K562 (cell line): Measurements from ENCODE around the gene FRRS1. TPM values are rescaled to one million over a fixed set of nuclear protein-coding genes. Genes with fewer than 3 reads are reported as not detected.
A peak's percentile ranks its signal among the peaks of the same experiment; 100 is the strongest.

Experiments used
- ATAC-seq: fragments of 200-7000 bp; cut with Tn5 transposase; 3 replicates; pipeline ENCODE4 v1.9.1; 2020; ENCODE audit warnings: moderate library complexity
- BruUV-seq: library from RNA; stranded (reverse); fragments of 400-500 nt; replicated peaks from 2 replicates; lab custom pipeline; 2021; lab: Mats Ljungman, UMichigan
- CTCF ChIA-PET: fragments of 300-600 bp; formaldehyde crosslinking; extraction: SDS; loops from one replicate; lab custom pipeline; 2021; ENCODE audit warnings: low intra/inter-chr PET ratio; lab: Yijun Ruan, JAX
- POLR2A ChIA-PET: fragments of 300-600, 350-650 bp; sonication (Branson Sonifier 250); formaldehyde crosslinking; extraction: SDS; loops from one replicate; lab custom pipeline; 2021; ENCODE audit warnings: antibody characterized with exemption, inconsistent platforms; lab: Yijun Ruan, JAX
- DNase-seq, 4 experiments: peaks; one replicate each; pipeline versions ENCODE4 v3.0.0 to v3.0.0-alpha.2; 2011 to 2018; ENCODE audit warnings: low spot score in 3 of 4, mixed read lengths in 3 of 4; ENCODE audit errors: extremely low read depth in 1 of 4
- FAIRE-seq: peaks from 2 replicates; lab custom pipeline; 2011; peaks lifted over from hg19 to GRCh38; lab: Jason Lieb, UNC
- H2AFZ ChIP-seq: 2 replicates; pipeline ENCODE4 v1.6.0; 2011; ENCODE audit warnings: low read depth, low read length, control low read depth, inconsistent platforms
- H3K27ac ChIP-seq: fragments of 200-600 bp; 3 replicates; pipeline ENCODE4 v1.8.0; 2011; ENCODE audit warnings: low read depth, mild to moderate bottlenecking, control low read depth, inconsistent platforms, low read length, moderate library complexity, mixed read lengths; ENCODE audit errors: extremely low read depth
- H3K27me3 ChIP-seq, 2 experiments: fragments of 300-600 bp in 1 of 2; 2 replicates in 1 of 2; 3 replicates in 1 of 2; pipeline versions ENCODE4 v1.6.0 to v1.8.0; 2011; ENCODE audit warnings: inconsistent platforms in 2 of 2, low read length in 2 of 2, mild to moderate bottlenecking in 1 of 2, mixed read lengths in 1 of 2, moderate library complexity in 1 of 2; ENCODE audit not compliant: control insufficient read depth in 2 of 2, insufficient read depth in 2 of 2
- H3K36me3 ChIP-seq: fragments of 300-600 bp; 3 replicates; pipeline ENCODE4 v1.8.0; 2011; ENCODE audit warnings: mild to moderate bottlenecking, low read length, inconsistent platforms; ENCODE audit not compliant: control insufficient read depth, insufficient read depth
- H3K4me1 ChIP-seq, 2 experiments: fragments of 200-600 bp in 1 of 2; replicated peaks in 1 of 2; 2 replicates in 1 of 2; 3 replicates in 1 of 2; pipeline versions ENCODE4 v1.5.1 to v1.8.0; 2011; ENCODE audit warnings: inconsistent platforms in 2 of 2, low read length in 2 of 2, mild to moderate bottlenecking in 1 of 2, mixed read lengths in 1 of 2, moderate library complexity in 1 of 2; ENCODE audit not compliant: control insufficient read depth in 2 of 2, insufficient read depth in 2 of 2
- H3K4me2 ChIP-seq: 2 replicates; pipeline ENCODE4 v1.6.1; 2011; ENCODE audit warnings: low read length, control low read depth, inconsistent platforms, mixed read lengths; ENCODE audit not compliant: insufficient read depth
- H3K4me3 ChIP-seq: fragments of 200-600 bp; sonication (generic), shearing (Covaris generic); 2 replicates; pipeline ENCODE4 v1.5.1; 2016; ENCODE audit warnings: control low read depth, inconsistent platforms
- H3K79me2 ChIP-seq: fragments of 200-600 bp; 3 replicates; pipeline ENCODE4 v1.8.0; 2011; ENCODE audit warnings: low read length, inconsistent platforms; ENCODE audit not compliant: control insufficient read depth, insufficient read depth
- H3K9ac ChIP-seq, 2 experiments: 2 replicates each; pipeline versions ENCODE4 v1.6.0 to v1.6.1; 2011; ENCODE audit warnings: low read depth in 2 of 2, low read length in 2 of 2, control low read depth in 1 of 2, inconsistent platforms in 1 of 2, mild to moderate bottlenecking in 1 of 2, mixed read lengths in 1 of 2; ENCODE audit not compliant: insufficient read depth in 1 of 2
- H3K9me1 ChIP-seq: one replicate; pipeline ENCODE4 v1.6.0; 2011; ENCODE audit warnings: inconsistent platforms, mild to moderate bottlenecking, low read length, moderate library complexity; ENCODE audit not compliant: control insufficient read depth, insufficient read depth
- H3K9me3 ChIP-seq: replicated peaks from 2 replicates; pipeline ENCODE4 v1.5.1; 2011; ENCODE audit warnings: low read depth, low read length, inconsistent platforms; ENCODE audit not compliant: control insufficient read depth, insufficient read depth
- H4K20me1 ChIP-seq: replicated peaks from 2 replicates; pipeline ENCODE4 v1.6.1; 2011; ENCODE audit warnings: low read length, inconsistent platforms, mixed read lengths; ENCODE audit not compliant: control insufficient read depth, insufficient read depth
- CEBPB ChIP-seq: fragments of 450-650 bp; IDR thresholded peaks from 2 replicates; pipeline ENCODE4 v1.6.1; 2016; ENCODE audit warnings: missing genetic modification characterization, missing compliant biosample characterization
- CGGBP1 ChIP-seq: fragments of 250-450 bp; sonication (Bioruptor Pico); IDR thresholded peaks from 2 replicates; pipeline ENCODE4 v1.9.0; 2021; ENCODE audit warnings: mild to moderate bottlenecking
- CSDE1 ChIP-seq, 2 experiments: fragments of 450-650 bp; IDR thresholded peaks; 2 replicates each; pipeline ENCODE4 v1.6.1; 2016; ENCODE audit warnings: mild to moderate bottlenecking in 1 of 2
- DNMT1 ChIP-seq: fragments of 450-650 bp; IDR thresholded peaks from 2 replicates; pipeline ENCODE4 v1.6.1; 2016; ENCODE audit warnings: antibody characterized with exemption, mild to moderate bottlenecking
- GABPB2 ChIP-seq: fragments of 250-450 bp; sonication (Bioruptor Pico); conservative IDR thresholded peaks from 2 replicates; pipeline ENCODE4 v1.5.1; 2021; ENCODE audit warnings: mild to moderate bottlenecking
- HNRNPH1 ChIP-seq: fragments of 200-400 bp; formaldehyde crosslinking; optimal IDR thresholded peaks from 2 replicates; pipeline ENCODE3; 2017; ENCODE audit warnings: low read depth, mild to moderate bottlenecking, low read length, moderate library complexity
- HOMEZ ChIP-seq: fragments of 250-450 bp; sonication (Bioruptor Pico); IDR thresholded peaks from 2 replicates; pipeline ENCODE4 v1.4.0; 2020; ENCODE audit warnings: mild to moderate bottlenecking, moderate library complexity
- IFI16 ChIP-seq: fragments of 250-450 bp; sonication (Bioruptor Pico); IDR thresholded peaks from 2 replicates; pipeline ENCODE4 v2.1.2; 2022; ENCODE audit warnings: mild to moderate bottlenecking, inconsistent platforms
- TSC22D4 ChIP-seq: fragments of 450-650 bp; IDR thresholded peaks from 2 replicates; pipeline ENCODE4 v1.6.1; 2016; ENCODE audit warnings: missing genetic modification characterization, missing biosample characterization, control low read depth
- ZBED1 ChIP-seq: IDR thresholded peaks from 2 replicates; pipeline ENCODE4 v1.6.1; 2014
- ZC3H8 ChIP-seq: fragments of 450-650 bp; IDR thresholded peaks from 2 replicates; pipeline ENCODE4 v1.6.1; 2017
- ZFP30 ChIP-seq: fragments of 250-450 bp; sonication (Bioruptor Pico); IDR thresholded peaks from 2 replicates; pipeline ENCODE4 v1.8.0; 2022; ENCODE audit warnings: moderate library complexity, mild to moderate bottlenecking, inconsistent platforms, borderline replicate concordance
- ZNF583 ChIP-seq: fragments of 250-450 bp; sonication (Bioruptor Pico); IDR thresholded peaks from 2 replicates; pipeline ENCODE4 v1.4.0; 2020
- ZNF644 ChIP-seq: fragments of 200-800 bp; sonication (Bioruptor generic); IDR thresholded peaks from 2 replicates; pipeline ENCODE4 v1.6.1; 2016; ENCODE audit warnings: low read depth, missing genetic modification characterization, missing compliant biosample characterization
- ZNF699 ChIP-seq: fragments of 250-450 bp; sonication (Bioruptor Pico); IDR thresholded peaks from 2 replicates; pipeline ENCODE4 v1.8.0; 2021; ENCODE audit warnings: mild to moderate bottlenecking, moderate library complexity; ENCODE audit not compliant: insufficient replicate concordance
- ZSCAN29 ChIP-seq: fragments of 450-650 bp; IDR thresholded peaks from 2 replicates; pipeline ENCODE4 v1.6.1; 2017
- WGBS: fragments of 100-300 bp; shearing (Covaris generic); methylation state at CpG from one replicate; pipeline ENCODE4 v1.1.6; 2016; ENCODE audit warnings: low coverage, mixed read lengths; ENCODE audit not compliant: insufficient coverage; ENCODE audit errors: missing lambda C conversion rate; 5-methylcytosine and 5-hydroxymethylcytosine counted together
- in situ Hi-C: fragments of 300-500 bp; cut with MboI; formaldehyde crosslinking; loops from 4 replicates; pipeline ENCODE4 v1.15.0; 2018; ENCODE audit warnings: inconsistent platforms, mixed read lengths
- intact Hi-C: fragments of 100-400 bp; cut with micrococcal nuclease; formaldehyde crosslinking; loops from 2 replicates; pipeline ENCODE4 v1.14.2; 2022
- polyA plus RNA-seq, 8 experiments: library from polyadenylated mRNA; depleted of rRNA in 4 of 8; stranded (reverse) in 5 of 8; unstranded in 3 of 8; fragments of >200 nt; fragmentation: Nextera tagmentation in 2 of 8; fragmentation: Illumina TruSeq in 1 of 8; extraction: Ambion mirVana in 2 of 8; extraction: Trizol in 1 of 8; gene quantifications; 2 replicates each; pipeline versions ENCODE4 v1.2.1 to v1.2.3, GENCODE V29; 2011 to 2014; ENCODE audit warnings: inconsistent platforms in 1 of 8, missing spikeins in 1 of 8
- total RNA-seq, 7 experiments: library from RNA; depleted of rRNA in 6 of 7; stranded (reverse); fragments of >200 nt in 6 of 7; fragmentation: Illumina TruSeq in 2 of 7; extraction: Trizol in 2 of 7; gene quantifications; 2 replicates each; pipeline versions ENCODE4 v1.2.1 to v1.2.3, GENCODE V29; 2011 to 2021; ENCODE audit warnings: low replicate concordance in 1 of 7

The FRRS1 gene
- total and polyA plus RNA-seq, 9 of the 15 experiments (the other 6 are each of a cell fraction or from before 2014, with no cell fraction given), result 0.87 to 54.0 (median 23.7) TPM

- in situ Hi-C loops, result loop anchor here (10.0 kb wide), 2 partner anchors 648 to 1058 kb away; no protein-coding TSS in a partner anchor
- H3K27ac ChIP-seq, result no peak overlapping the region
- FAIRE-seq (no peak), DNase-seq (no peak), ATAC-seq (no peak)
- no peaks in the 10 kb centered on the region for H3K36me3 ChIP-seq
- no TSS peak for BruUV-seq
- H2AFZ ChIP-seq, result no peak overlapping the region
- no peaks in the 10 kb centered on the region for H4K20me1 ChIP-seq
- H3K4me1 ChIP-seq, result peaks cover 0 to 11% of the 10 kb centered on the region in 2 experiments; a peak in 2 of 5 replicates
- intact Hi-C loops, result loop anchor here (5.0 kb wide), 3 partner anchors 35 to 550 kb away; no protein-coding TSS in a partner anchor
- ChIA-PET CTCF (interaction anchor here (2.1 kb wide), 1 partner anchor 1059 kb away, joined by 8 read pairs; no protein-coding TSS in a partner anchor), POLR2A (interaction anchor here (1.0 kb wide), 1 partner anchor 236 kb away, joined by 3 read pairs; no protein-coding TSS in a partner anchor)
- WGBS, result 45% methylated on average over 2 of the region's 2 CpGs
- H3K9me3 ChIP-seq, result no peaks in the 10 kb centered on the region; the same call in 1 of the 2 replicates
- H3K27me3 ChIP-seq, result no peaks in the 10 kb centered on the region
- TF ChIP-seq CEBPB (tag) (no peak), ZFP30 (no peak), IFI16 (no peak), ZSCAN29 (no peak), CGGBP1 (CRISPR knock-in tag) (no peak), CSDE1 (IDR thresholded peaks at IDR 0.05) (no peak)
- H3K9me1 ChIP-seq, result no peaks in the 10 kb centered on the region
- no peak overlapping the region for H3K9ac ChIP-seq
- H3K79me2 ChIP-seq, result no peaks in the 10 kb centered on the region
- H3K4me3 ChIP-seq, result no peak overlapping the region
- H3K4me2 ChIP-seq, result no peak overlapping the region
These were observed 40.4 kb upstream of the FRRS1 start for GRCh38 chr1:99806882-99807281.

- ChIA-PET CTCF (no interaction called here), POLR2A (no interaction called here)
- Histone ChIP-seq H3K4me2 (no peak overlapping the region), H3K36me3 (no peaks in the 10 kb centered on the region), H4K20me1 (no peaks in the 10 kb centered on the region), H3K9me1 (no peaks in the 10 kb centered on the region), H3K79me2 (no peaks in the 10 kb centered on the region), H3K4me1 (no peaks in the 10 kb centered on the region; a peak in 1 of 5 replicates), H3K27me3 (no peaks in the 10 kb centered on the region), H3K9ac (no peak overlapping the region), H3K4me3 (no peak overlapping the region), H2AFZ (0 out of 2 replicates have a peak overlapping the region, but pooled peaks have one; percentile 25), H3K9me3 (no peaks in the 10 kb centered on the region), H3K27ac (no peak overlapping the region)
- 12% methylated on average over 3 of the region's 3 CpGs for WGBS
- intact Hi-C loops, result no loop called here
- in situ Hi-C loops, result loop anchor here (10.0 kb wide), 2 partner anchors 653 to 1063 kb away; no protein-coding TSS in a partner anchor
- ATAC-seq (no peak), FAIRE-seq (no peak), DNase-seq (no peak)
- BruUV-seq, result no TSS peak
- TF ChIP-seq HNRNPH1 (no peak), TSC22D4 (tag) (no peak), ZNF583 (CRISPR knock-in tag) (no peak), ZNF699 (CRISPR knock-in tag) (no peak), ZBED1 (no peak), HOMEZ (CRISPR knock-in tag) (no peak), ZNF644 (tag) (no peak), GABPB2 (CRISPR knock-in tag) (no peak), ZC3H8 (no peak), DNMT1 (no peak)
These were observed 35.1 kb upstream of the FRRS1 start for GRCh38 chr1:99801584-99801983.
